Measurements from ENCODE around the gene SLC35G6.

Gene SLC35G6

DNA sequence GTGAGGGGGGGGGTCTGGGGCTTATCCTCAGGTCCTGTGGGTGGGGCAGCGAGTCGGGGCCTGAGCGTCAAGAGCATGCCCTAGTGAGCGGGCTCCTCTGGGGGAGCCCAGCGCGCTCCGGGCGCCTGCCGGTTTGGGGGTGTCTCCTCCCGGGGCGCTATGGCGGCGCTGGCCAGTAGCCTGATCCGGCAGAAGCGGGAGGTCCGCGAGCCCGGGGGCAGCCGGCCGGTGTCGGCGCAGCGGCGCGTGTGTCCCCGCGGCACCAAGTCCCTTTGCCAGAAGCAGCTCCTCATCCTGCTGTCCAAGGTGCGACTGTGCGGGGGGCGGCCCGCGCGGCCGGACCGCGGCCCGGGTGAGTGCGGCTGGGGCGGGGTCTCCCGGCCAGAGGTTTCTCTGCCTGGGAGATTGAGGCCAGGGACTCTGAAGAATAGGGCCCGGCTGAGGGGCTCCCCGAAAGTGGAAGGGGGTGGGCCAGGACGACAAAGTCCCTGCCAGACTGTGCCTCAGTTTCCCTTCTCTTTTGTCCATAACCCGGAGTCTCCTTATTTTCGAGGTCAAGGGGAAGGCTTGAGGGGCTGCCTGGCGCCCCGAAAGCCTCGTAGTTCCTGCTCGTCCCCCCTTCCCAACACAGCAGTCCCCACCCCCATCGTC, 41.7 kb upstream of the SLC35G6 start, which contains the start of gene FGF11:
Gene FGF11 (plus strand): TSS at position 51 of the 651 bp plus-strand sequence. CDS start 109 bp downstream, at position 160.
- H3K27ac ChIP-seq: peak within 1 kb of the TSS; percentile 16; the same call in 1 of the 2 replicates
- TF ChIP-seq, protein P1, sequence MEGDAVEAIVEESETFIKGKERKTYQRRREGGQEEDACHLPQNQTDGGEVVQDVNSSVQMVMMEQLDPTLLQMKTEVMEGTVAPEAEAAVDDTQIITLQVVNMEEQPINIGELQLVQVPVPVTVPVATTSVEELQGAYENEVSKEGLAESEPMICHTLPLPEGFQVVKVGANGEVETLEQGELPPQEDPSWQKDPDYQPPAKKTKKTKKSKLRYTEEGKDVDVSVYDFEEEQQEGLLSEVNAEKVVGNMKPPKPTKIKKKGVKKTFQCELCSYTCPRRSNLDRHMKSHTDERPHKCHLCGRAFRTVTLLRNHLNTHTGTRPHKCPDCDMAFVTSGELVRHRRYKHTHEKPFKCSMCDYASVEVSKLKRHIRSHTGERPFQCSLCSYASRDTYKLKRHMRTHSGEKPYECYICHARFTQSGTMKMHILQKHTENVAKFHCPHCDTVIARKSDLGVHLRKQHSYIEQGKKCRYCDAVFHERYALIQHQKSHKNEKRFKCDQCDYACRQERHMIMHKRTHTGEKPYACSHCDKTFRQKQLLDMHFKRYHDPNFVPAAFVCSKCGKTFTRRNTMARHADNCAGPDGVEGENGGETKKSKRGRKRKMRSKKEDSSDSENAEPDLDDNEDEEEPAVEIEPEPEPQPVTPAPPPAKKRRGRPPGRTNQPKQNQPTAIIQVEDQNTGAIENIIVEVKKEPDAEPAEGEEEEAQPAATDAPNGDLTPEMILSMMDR (conservative IDR thresholded peaks at IDR 0.05): no peak

DNA sequence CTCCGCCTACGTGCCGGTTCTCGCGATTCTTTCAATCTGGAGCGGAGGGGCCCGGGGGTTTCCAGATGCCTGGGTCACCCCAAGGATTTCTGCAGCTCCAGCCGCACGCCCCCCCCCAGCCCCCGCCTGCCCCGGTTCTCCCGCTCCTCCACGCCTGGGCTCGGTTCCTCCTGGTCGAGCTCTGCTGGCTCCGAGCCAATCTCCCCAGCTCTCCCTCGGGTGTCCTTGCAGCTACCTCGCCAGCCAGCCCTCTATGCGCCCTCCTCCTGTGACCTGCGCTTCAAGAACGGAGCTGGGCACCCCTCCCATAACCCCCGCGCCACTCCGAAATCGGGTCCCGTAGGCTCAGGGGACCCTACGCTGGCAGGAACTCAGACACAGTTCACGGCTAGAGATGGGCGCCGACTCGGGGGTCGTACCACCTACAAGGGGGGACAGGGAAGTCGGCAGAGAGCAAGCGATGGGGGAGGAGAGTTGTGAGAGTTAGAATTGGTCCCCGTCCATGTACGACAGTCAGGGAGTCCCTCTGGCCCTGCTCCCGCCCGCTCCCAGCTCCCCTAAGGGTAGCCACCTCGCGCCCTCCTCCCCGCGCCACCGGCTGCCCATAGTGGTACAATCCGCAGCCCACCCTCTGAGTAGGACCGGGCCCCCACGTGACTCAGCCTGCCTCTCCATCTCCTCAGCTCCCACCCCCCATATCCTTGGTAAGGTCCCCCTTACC, 41.0 kb upstream of the SLC35G6 start:
- peak overlapping the region; percentile 16; the same call in 1 of the 2 replicates for H3K27ac ChIP-seq

DNA sequence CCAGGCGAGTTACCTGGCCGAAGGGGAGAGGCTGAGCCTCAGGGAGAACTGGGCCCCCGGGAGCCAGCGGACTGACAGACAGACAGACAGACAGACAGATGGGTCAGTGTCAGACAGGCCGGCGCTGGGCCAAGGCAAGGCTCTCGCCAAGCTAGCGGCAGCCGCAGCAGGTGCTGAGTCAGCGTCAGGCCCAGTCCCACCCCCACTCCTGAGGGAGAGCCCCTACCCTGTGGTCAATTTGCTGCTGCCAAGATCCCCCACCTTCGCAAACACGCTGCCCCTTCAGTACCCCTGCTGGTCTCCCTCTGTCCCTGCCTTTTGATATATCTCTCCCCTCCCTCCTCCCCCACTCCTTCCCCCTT, 40.4 kb upstream of the SLC35G6 start:
- H3K27ac ChIP-seq: no peak overlapping the region
- TF ChIP-seq, protein P1 (conservative IDR thresholded peaks at IDR 0.05): no peak

More for the DNA sequence above, 41.0 kb upstream of the SLC35G6 start:
- TF ChIP-seq, protein P1 (conservative IDR thresholded peaks at IDR 0.05): no peak

DNA sequence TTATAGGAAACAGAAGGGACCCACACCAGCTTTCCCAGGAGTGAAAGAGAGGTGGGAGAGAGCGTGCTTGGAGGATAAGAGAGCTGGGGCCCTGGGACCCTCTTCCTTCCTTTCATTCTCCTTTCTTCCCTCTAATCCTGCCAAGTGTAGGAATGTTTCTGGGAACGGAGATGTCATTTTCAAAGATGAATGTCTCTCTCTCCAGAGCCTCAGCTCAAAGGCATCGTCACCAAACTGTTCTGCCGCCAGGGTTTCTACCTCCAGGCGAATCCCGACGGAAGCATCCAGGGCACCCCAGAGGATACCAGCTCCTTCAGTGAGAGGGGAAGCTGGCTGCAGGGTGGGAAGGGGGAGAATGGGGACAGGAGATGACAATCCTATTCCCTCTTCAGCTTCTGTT, 40.0 kb upstream of the SLC35G6 start:
- TF ChIP-seq, protein P1 (conservative IDR thresholded peaks at IDR 0.05): no peak
- H3K27ac ChIP-seq: no peak overlapping the region

DNA sequence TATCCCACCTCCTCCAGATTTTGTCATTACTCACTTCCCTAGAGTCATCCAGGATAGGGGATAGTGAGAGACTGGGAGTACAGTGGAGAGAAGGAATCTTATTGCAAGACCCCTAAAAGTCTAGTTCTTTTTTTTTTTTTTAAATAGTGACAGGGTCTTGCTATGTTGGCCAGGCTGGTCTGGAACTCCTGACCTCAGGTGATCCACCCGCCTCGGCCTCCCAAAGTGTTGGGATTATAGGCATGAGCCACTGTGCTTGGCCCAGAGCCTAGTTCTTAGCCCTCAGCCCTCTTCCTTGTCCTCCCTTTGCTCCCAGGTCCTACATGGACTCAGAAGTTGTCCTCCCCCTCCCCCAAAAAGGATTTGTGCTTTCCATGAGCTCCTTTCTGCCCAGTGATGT, 39.1 kb upstream of the SLC35G6 start:
- H3K27ac ChIP-seq: no peak overlapping the region
- TF ChIP-seq, protein P1 (conservative IDR thresholded peaks at IDR 0.05): no peak

DNA sequence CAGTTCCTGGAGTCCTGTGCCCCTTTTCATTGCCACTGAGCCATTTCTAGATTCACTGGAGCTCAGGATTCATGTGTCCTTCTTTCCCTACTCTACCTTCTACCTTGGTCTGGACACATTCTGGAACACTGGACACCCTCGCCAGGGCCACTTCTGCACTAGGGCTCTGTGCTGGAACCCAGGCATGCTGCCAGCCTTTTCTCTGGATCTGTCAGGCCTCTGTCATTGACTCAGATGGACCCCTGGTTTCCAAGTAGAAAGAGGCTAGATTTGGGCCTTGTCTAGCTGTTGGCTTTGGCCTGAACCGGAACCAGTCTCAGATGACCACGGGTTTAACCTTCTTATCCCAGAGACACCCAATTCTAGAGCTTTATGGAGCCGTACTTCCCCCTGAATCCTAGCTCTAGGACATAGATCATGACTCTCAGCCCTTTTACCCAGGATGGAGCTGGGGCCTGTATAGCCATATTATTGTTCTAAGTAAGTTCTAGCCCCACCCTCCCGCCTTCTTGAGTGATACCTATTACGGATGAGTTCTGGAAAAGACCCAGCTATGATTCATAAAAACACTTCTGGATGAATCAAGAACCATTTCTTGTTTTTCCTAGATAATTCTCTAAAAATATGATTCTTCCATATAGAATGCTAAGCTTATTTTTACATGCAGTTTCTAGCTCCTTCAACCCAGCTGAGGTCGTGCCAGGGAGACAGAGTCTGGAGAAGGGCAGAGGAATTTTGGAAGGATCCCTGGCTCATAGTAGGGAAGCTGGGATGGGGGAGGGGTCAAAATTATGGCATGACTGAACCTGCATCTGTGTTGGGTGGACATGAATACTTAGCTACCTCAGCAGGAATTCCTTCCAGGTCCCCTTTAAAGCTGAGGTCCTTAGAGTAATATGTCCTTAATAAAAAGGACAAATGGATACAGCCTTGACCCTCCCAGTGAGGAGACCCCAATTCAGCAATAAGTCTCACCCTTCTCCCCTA, 37.5 kb upstream of the SLC35G6 start:
- TF ChIP-seq, protein P1 (conservative IDR thresholded peaks at IDR 0.05): no peak
- no peak overlapping the region for H3K27ac ChIP-seq

Measured in VCaP (cell line).